ENCODE results near the gene RSPO1.

DNA sequence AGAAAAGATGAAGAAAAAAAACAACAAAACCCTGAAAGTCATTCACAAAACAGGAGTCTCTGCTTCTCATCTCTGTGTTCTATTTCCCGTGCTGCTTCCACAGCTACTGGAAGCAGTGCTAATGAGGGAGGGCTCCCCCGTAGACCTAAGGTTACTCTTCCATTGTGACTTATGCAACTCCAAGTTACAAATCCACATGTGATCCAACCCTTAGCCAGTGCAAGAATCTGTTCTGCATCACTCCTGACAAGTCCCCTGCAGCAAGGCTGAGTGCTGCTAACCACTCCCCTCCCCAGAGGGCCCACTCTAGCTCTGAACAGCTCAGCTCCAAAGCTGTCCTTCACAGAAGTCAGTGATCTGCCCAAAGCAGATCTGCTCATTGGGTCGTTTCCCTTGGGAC lies 67.7 kb downstream of the RSPO1 start:
- TF ChIP-seq, protein P1, sequence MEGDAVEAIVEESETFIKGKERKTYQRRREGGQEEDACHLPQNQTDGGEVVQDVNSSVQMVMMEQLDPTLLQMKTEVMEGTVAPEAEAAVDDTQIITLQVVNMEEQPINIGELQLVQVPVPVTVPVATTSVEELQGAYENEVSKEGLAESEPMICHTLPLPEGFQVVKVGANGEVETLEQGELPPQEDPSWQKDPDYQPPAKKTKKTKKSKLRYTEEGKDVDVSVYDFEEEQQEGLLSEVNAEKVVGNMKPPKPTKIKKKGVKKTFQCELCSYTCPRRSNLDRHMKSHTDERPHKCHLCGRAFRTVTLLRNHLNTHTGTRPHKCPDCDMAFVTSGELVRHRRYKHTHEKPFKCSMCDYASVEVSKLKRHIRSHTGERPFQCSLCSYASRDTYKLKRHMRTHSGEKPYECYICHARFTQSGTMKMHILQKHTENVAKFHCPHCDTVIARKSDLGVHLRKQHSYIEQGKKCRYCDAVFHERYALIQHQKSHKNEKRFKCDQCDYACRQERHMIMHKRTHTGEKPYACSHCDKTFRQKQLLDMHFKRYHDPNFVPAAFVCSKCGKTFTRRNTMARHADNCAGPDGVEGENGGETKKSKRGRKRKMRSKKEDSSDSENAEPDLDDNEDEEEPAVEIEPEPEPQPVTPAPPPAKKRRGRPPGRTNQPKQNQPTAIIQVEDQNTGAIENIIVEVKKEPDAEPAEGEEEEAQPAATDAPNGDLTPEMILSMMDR (IDR thresholded peaks at IDR 0.05 in 4 of 5, conservative IDR thresholded peaks at IDR 0.05 in 1 of 5): no peak
- no peak for TF ChIP-seq POLR2A (IDR thresholded peaks at IDR 0.05)
